22Rv1 (cell line): ENCODE measurements around the gene IRF1.

Experiments
- ZFX ChIP-seq: fragments of 450-650 bp; IDR thresholded peaks from 2 replicates; pipeline ENCODE4 v1.6.1; 2017; ENCODE audit warnings: antibody characterized with exemption, borderline replicate concordance
- TF ChIP-seq, protein P1 (sequence below): fragments of 450-650 bp; IDR thresholded peaks from 2 replicates; pipeline ENCODE4 v1.5.1; 2017; ENCODE audit warnings: mild to moderate bottlenecking

GRCh38 chr5:132474881-132475496 lies 15.6 kb downstream of the IRF1 start:
- TF ChIP-seq, protein P1, sequence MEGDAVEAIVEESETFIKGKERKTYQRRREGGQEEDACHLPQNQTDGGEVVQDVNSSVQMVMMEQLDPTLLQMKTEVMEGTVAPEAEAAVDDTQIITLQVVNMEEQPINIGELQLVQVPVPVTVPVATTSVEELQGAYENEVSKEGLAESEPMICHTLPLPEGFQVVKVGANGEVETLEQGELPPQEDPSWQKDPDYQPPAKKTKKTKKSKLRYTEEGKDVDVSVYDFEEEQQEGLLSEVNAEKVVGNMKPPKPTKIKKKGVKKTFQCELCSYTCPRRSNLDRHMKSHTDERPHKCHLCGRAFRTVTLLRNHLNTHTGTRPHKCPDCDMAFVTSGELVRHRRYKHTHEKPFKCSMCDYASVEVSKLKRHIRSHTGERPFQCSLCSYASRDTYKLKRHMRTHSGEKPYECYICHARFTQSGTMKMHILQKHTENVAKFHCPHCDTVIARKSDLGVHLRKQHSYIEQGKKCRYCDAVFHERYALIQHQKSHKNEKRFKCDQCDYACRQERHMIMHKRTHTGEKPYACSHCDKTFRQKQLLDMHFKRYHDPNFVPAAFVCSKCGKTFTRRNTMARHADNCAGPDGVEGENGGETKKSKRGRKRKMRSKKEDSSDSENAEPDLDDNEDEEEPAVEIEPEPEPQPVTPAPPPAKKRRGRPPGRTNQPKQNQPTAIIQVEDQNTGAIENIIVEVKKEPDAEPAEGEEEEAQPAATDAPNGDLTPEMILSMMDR = no peak
- no peak for TF ChIP-seq ZFX
